HFF-Myc (cell line): ENCODE measurements around the gene RPRD1A.
A peak's percentile ranks its signal among the peaks of the same experiment; 100 is the strongest.

Experiments
- DNase-seq: peaks from one replicate; pipeline ENCODE4 v3.0.0-alpha.2; 2011; ENCODE audit warnings: low read depth; ENCODE audit errors: extremely low read depth
- H3K4me3 ChIP-seq: replicated peaks from 2 replicates; pipeline ENCODE4 v1.5.1; 2011; ENCODE audit warnings: low read depth, mild to moderate bottlenecking, control low read depth, low read length
- CTCF ChIP-seq: IDR thresholded peaks from 2 replicates; pipeline ENCODE4 v1.5.1; 2012; ENCODE audit warnings: mild to moderate bottlenecking, low read depth, low read length, control low read depth; ENCODE audit errors: missing control alignments

The RPRD1A gene

GRCh38 chr18:36108196-36108595 lies 40.8 kb upstream of the RPRD1A start:
- DNase-seq, result no peak
- H3K4me3 ChIP-seq, result no peak overlapping the region
- no peak for TF ChIP-seq CTCF

GRCh38 chr18:36107477-36107876 lies 40.1 kb upstream of the RPRD1A start:
- DNase-seq, result no peak
- TF ChIP-seq CTCF, result no peak
- no peak overlapping the region for H3K4me3 ChIP-seq

- no peak for DNase-seq
Observed at GRCh38 chr18:36104749-36105148, 37.4 kb upstream of the RPRD1A start.

GRCh38 chr18:36101943-36102342 lies 34.6 kb upstream of the RPRD1A start:
- DNase-seq, result no peak
- no peak overlapping the region for H3K4me3 ChIP-seq
- TF ChIP-seq CTCF, result no peak

More at GRCh38 chr18:36104749-36105148, 37.4 kb upstream of the RPRD1A start:
- no peak overlapping the region for H3K4me3 ChIP-seq
- TF ChIP-seq CTCF, result no peak

GRCh38 chr18:36099311-36099710 lies 32.0 kb upstream of the RPRD1A start:
- DNase-seq, result no peak

GRCh38 chr18:36096955-36097354 lies 29.6 kb upstream of the RPRD1A start:
- TF ChIP-seq CTCF, result no peak
- DNase-seq, result no peak
- no peak overlapping the region for H3K4me3 ChIP-seq

More at GRCh38 chr18:36099311-36099710, 32.0 kb upstream of the RPRD1A start:
- TF ChIP-seq CTCF, result no peak
- H3K4me3 ChIP-seq, result no peak overlapping the region

GRCh38 chr18:36095936-36096519 lies 28.7 kb upstream of the RPRD1A start:
- peak; percentile 29 for TF ChIP-seq CTCF
- DNase-seq, result peak; percentile 44
- no peak overlapping the region for H3K4me3 ChIP-seq
